Activated CD4-positive, alpha-beta T cell treated with anti-CD3 and anti-CD28 coated beads, Interleukin-10, Interleukin-2, amounts not matched to agents 100 ng/mL and 50 ng/mL, durations not matched to agents 16 hours and 8 hours (primary cell): Measurements from ENCODE around the gene ZFP91.

Experiments used
- DNase-seq: peaks from one replicate; pipeline ENCODE4 v3.0.0-alpha.2; 2020

ZFP91 gene

GRCh38 chr11:58632510-58632909 lies 53.6 kb downstream of the ZFP91 start:
- DNase-seq = no peak

- DNase-seq = no peak
Measured at GRCh38 chr11:58636587-58636986, 57.7 kb downstream of the ZFP91 start.

DNA sequence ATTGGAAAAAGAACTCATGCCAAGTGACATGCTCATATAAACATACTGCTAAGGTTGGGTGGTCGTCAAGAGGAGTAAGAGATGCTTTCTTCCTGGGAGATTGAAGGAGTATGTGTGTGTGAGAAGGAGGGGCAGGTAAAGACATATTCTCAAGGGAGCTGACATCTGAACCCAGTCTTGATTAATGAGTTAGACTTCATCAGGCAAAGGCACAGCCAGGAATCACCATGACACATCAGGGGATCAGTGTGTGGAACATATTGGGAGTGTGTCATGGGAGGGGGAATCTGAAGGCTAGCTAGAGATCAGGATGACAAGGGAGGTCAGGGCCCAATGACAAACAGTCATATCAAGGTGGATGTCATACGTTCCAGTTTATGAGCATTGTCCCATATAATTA lies 58.5 kb downstream of the ZFP91 start:
- no peak for DNase-seq

DNA sequence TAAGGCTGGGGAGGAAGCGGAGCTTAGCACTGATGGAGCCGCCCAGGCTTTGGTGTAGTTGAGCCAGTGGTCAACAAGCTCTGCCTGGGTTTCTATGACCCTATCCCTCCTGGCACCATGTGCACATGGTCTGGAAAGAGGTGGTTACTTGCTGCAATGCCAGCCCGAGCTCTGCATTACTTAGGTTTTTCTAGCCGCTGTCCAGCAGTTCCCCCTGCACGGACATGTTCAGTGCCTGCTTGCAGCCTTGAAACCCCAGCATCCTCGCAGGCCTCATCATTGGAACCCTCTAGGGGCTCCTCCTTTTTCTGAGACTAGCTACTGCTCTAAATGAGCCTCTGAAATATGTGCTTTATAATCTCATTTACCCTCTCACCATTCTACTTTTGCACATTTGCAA lies 60.2 kb downstream of the ZFP91 start:
- no peak for DNase-seq

DNA sequence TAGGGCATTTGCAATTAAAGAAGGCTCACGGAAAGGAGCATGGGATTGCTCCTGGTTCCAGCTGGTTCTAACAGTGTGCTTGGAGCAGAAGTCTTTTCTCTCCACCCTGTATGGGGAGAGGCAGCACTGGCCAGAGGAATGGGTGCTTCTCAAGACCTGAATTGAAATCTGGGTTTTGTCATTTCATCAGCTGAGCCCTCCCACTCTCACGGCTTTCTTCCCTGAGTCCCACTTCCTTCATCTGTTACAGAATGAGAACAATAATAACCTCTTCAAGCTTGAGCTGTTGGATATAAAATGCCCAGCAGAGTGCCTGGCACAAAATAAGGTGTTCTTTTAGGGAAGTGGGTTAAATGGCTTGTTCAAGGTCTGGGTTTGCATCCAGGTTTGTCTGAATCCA lies 60.8 kb downstream of the ZFP91 start:
- DNase-seq = no peak

- DNase-seq = no peak
Measured at GRCh38 chr11:58640386-58641023, 61.6 kb downstream of the ZFP91 start.

DNA sequence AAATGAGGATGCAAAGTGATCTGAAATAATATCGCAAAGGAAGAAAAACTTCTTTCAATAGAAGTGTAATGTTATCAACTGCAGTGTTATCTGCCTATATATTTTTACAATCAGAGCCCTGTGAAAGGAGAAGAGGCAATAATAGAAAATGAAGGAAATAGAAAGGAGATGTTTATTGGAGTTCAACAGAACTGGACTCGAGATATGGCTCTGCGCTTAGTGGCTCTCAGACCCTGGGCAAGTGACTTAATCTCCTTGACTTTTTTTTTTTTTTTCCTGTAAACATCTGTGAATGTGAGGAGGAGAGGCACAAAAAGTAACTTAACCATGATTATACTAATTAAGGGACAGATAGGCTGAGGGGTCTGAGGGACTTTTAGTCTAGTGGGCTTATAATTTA lies 62.5 kb downstream of the ZFP91 start:
- no peak for DNase-seq

DNA sequence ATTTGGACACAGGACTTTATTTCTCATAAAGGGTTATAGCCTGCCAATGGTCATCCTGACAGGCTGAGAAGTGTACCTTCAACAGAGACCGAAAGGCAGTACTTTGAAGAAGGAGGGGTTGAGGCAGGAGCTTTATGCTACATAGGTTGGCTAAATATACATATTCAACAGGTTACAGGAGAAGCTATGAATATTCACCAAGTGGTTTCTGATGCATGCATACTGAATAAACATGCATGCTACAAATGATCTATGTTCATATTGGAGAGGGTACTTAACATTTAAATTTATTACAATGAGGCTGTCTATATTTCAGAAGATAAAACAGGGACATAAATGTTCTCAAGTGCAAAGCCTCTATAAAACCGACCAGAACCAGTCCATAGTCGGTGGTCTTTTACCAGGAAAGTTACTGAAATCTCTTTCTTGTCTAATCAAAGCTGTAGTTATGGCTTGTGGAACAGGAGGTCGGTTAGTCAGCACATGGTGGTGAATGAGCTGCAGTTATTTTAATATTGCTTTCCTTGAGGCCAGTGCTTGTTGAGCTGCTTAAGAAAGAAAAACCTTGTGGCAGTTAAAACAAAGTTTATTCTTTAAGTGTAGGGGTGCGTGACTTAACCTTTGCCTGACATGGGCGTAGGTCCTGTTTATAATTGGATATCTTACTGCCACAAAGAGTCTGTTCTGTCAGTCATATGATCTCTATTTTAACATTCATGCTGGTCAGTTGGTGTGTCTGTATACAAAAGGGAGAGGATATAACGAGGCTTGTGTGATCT lies 63.1 kb downstream of the ZFP91 start:
- no peak for DNase-seq

- DNase-seq = no peak
Measured at GRCh38 chr11:58645854-58646253, 67.0 kb downstream of the ZFP91 start.

GRCh38 chr11:58647141-58647699 lies 68.4 kb downstream of the ZFP91 start:
- DNase-seq = no peak

- DNase-seq = no peak
Measured at GRCh38 chr11:58647866-58648265, 69.0 kb downstream of the ZFP91 start.

DNA sequence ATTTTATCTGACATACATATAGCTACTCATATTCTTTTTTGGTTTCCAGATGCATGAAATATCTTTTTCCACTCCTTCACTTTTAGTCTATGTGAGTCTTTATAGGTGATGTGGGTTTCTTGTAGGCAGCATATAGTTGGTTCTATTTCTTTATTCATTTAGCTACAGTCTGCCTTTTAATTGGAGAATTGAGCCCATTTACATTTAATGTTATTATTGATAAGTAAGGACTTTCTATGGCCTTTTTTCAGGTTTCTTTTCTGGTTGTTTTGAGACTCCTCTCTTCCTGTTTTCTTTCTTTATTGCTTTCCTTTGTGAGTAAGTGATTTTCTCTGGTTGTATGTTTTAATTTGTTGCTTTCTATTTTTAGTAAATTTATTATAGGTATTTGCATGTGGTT lies 70.8 kb downstream of the ZFP91 start:
- DNase-seq = no peak

GRCh38 chr11:58650496-58650895 lies 71.6 kb downstream of the ZFP91 start:
- DNase-seq = no peak

DNA sequence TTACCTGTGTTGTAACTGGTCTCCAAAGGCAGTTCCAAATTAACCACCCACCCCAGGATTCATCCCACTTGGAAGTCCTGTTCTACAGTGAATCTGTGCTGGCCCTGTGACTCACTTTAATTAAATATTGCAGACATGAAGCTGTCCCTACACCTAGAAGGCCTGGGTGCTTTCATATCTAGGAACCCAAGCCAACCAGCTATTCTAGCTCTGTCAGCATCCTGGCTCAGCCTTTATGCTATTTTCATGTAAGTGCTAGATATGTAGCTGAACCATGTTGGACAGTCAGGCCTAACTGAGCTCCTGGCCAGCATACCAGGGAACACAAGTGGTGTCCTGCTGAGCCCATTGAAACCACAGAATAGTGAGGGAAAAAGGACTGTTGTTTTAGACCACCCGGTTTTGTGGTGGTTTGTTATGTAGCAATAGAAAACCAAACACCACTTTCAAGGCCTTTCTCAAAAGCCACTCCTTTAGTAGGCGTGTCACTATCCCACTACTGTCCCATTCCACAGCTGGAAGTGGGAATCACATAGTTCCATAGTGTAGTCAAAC lies 73.9 kb downstream of the ZFP91 start:
- no peak for DNase-seq

- peak; percentile 78 for DNase-seq
Measured at GRCh38 chr11:58654079-58654907, 75.4 kb downstream of the ZFP91 start.

DNA sequence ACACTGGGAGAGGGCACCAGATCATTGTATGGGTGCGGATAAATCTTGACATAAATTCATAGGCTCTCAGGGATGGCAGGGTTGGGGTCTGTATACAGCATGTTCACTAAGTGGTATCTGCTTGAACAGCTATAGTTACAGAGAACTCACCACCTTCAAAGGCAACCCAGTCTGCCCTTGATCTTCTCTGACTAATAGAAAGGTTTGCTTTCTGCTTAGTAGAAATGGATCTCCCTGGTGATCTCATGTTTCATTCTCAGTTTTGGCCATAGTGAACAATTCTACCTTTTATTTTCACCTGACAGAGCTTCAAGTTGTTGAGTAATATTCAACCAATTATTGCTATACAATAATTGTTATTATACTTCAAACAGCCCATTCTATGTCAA lies 76.0 kb downstream of the ZFP91 start:
- no peak for DNase-seq

- no peak for DNase-seq
Measured at GRCh38 chr11:58656348-58656747, 77.5 kb downstream of the ZFP91 start.

GRCh38 chr11:58658623-58659022 lies 79.8 kb downstream of the ZFP91 start:
- DNase-seq = no peak

GRCh38 chr11:58659404-58659803 lies 80.5 kb downstream of the ZFP91 start:
- DNase-seq = no peak

GRCh38 chr11:58659910-58660570 lies 81.2 kb downstream of the ZFP91 start:
- no peak for DNase-seq
